ENCODE measurements around the gene NMRAL1. TPM values are rescaled to one million over a fixed set of nuclear protein-coding genes. Genes with fewer than 3 reads are reported as not detected.
A peak's percentile ranks its signal among the peaks of the same experiment; 100 is the strongest.

NMRAL1 gene
- total RNA-seq, 2 experiments from 2014 or later: 30.5 to 30.8 TPM

- Mint-ChIP-seq H3K4me3 (no peak overlapping the region), H3K9me3 (no peaks in the 10 kb centered on the region), H3K36me3 (ENCODE audit: low read depth) (peaks cover 22% of the 10 kb centered on the region), H3K27ac (no peak overlapping the region), H3K27me3 (ENCODE audit: low read depth) (no peaks in the 10 kb centered on the region), H3K4me1 (ENCODE audit: low read depth) (peaks cover 29% of the 10 kb centered on the region)
- intact Hi-C loops (cut with micrococcal nuclease): no loop called here
- no peak for DNase-seq
- CTCF ChIA-PET: interaction anchor here (1.6 kb wide), 1 partner anchor 36 kb away, joined by 5 read pairs; no protein-coding TSS in a partner anchor
Observed at GRCh38 chr16:4512473-4512872, 38.0 kb upstream of the NMRAL1 start.

DNA sequence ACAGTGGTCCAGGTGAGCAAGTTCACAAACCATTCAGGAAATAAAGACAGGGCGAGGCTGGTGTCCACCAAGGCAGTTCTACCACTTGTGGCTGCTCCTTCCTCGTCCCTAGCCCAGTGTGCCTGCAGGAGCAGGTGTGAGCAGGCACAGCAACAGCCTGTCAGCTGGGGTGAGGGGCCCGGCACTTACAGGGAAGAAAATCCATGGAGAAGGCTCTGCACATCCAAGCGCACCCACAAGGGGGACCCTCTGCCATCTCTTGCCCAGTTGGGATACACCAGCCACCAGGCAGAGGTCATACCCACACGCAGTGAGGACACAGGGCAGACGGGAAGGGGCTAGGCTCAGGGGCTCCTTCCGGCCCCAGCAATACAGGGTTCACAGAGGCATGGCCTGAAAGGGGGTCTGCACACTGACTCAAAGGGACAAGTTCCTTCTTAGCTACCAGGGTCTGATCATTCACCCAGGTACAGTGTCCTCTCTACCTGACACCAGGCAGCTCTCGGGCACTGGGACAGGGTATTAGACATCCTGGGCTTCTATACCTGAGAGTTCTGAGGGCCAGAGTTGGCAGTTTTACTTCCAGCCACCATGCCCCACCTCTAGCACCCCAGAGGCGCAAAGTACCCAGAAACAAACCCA is 37.1 kb upstream of the NMRAL1 start:
- Mint-ChIP-seq H3K36me3 (ENCODE audit: low read depth) (peaks cover 27% of the 10 kb centered on the region), H3K4me3 (no peak overlapping the region), H3K9me3 (no peaks in the 10 kb centered on the region), H3K27ac (no peak overlapping the region), H3K27me3 (ENCODE audit: low read depth) (no peaks in the 10 kb centered on the region), H3K4me1 (ENCODE audit: low read depth) (peaks cover 31% of the 10 kb centered on the region)
- intact Hi-C loops (cut with micrococcal nuclease): no loop called here
- CTCF ChIA-PET: interaction anchor here (0.5 to 1.6 kb wide), 3 partner anchors 35 to 179 kb away, joined by 3 to 5 read pairs (median 3); no protein-coding TSS in a partner anchor
- peak; percentile 36 for DNase-seq

DNA sequence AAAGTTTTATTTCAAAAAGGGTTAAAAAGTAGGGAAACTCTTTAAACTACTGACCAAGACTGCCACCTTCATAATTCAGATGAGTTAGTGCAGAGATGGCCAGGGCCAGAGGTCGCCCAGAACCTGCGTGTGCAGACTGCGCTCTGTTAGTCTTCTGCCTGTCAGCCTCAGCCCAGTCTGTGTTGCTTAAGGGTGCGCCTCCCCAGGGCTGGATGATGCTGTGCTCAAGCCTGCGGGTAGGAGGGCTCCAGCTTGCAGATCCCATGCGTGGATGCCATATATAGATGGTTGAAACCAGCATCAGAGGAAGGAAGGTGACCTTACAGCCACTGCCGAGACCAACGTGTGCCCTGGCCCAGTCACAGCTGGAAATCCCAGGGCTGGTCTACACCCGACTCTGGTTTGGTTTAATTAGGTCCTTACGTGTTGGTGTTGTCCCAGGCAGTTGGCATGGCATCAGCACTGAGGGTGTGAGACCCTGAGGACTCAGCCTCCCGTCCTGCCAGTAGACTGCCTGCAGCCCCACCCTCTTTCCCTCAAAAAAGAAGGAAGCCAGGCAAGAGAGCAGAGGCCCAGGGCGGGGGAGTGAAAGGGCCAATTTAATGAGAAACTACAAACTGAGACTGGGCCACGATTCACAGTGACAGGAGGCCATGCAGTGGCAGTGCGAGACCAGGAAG is 36.5 kb upstream of the NMRAL1 start:
- H3K4me3 Mint-ChIP-seq: no peak overlapping the region
- CTCF ChIA-PET: interaction anchor here (0.9 to 6.3 kb wide), 4 partner anchors 11 to 75 kb away, joined by 3 to 93 read pairs (median 4); no protein-coding TSS in a partner anchor
- intact Hi-C loops (cut with micrococcal nuclease): no loop called here
- no peaks in the 10 kb centered on the region for H3K27me3 Mint-ChIP-seq (ENCODE audit: low read depth)
- no peaks in the 10 kb centered on the region for H3K9me3 Mint-ChIP-seq
- DNase-seq: no peak
- peaks cover 30% of the 10 kb centered on the region for H3K36me3 Mint-ChIP-seq (ENCODE audit: low read depth)
- H3K27ac Mint-ChIP-seq: no peak overlapping the region
- H3K4me1 Mint-ChIP-seq (ENCODE audit: low read depth): peaks cover 37% of the 10 kb centered on the region

DNA sequence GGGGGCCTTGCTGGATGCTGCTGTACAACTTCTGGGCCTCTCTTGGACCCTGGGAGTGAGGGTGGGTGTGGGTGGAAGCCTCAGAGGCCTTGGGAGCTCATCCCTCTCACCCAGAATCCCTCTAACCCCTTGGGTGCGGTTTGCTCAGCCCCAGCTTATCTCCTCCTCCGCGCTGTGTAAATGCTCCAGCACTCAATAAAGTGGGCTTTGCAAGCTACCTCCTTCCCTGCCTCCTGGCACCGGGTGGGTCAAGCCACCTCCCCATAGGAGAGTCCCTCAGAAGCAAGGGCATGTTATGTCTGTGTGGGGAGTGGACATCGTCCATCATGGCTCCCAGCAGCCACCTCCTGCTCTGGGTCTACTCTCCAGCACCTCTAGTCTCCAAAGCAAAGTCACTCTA is 35.7 kb upstream of the NMRAL1 start:
- intact Hi-C loops (cut with micrococcal nuclease): no loop called here
- DNase-seq: no peak
- CTCF ChIA-PET: interaction anchor here (0.5 to 6.3 kb wide), 4 partner anchors 10 to 76 kb away, joined by 4 to 93 read pairs (median 6); no protein-coding TSS in a partner anchor
- Mint-ChIP-seq H3K27me3 (ENCODE audit: low read depth) (no peaks in the 10 kb centered on the region), H3K4me3 (no peak overlapping the region), H3K36me3 (ENCODE audit: low read depth) (peaks cover 30% of the 10 kb centered on the region), H3K27ac (no peak overlapping the region), H3K9me3 (no peaks in the 10 kb centered on the region), H3K4me1 (ENCODE audit: low read depth) (peaks cover 37% of the 10 kb centered on the region)

DNA sequence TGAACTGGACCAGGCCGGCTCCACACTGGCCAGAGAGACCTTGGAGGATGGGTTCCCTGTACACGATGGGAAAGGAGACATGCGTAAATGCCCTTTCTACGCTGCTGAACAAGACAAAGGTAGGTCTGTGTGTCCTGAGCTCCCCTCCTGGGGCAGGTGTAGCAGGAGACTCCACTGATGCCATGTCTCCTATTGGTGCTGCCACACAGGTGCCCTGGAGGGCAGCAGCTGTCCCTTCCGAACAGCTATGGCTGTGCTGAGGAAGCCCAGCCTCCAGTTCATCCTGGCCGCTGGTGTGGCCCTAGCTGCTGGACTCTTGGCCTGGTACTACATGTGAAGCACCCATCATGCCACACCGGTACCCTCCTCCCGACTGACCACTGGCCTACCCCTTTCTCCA is 35.0 kb upstream of the NMRAL1 start:
- Mint-ChIP-seq H3K9me3 (no peaks in the 10 kb centered on the region), H3K4me3 (no peak overlapping the region), H3K27ac (no peak overlapping the region), H3K4me1 (ENCODE audit: low read depth) (peaks cover 36% of the 10 kb centered on the region), H3K27me3 (ENCODE audit: low read depth) (no peaks in the 10 kb centered on the region), H3K36me3 (ENCODE audit: low read depth) (peaks cover 30% of the 10 kb centered on the region)
- CTCF ChIA-PET: interaction anchor here (0.5 to 6.3 kb wide), 4 partner anchors 51 to 206 kb away, joined by 3 to 93 read pairs (median 6); no protein-coding TSS in a partner anchor
- intact Hi-C loops (cut with micrococcal nuclease): loop anchor here (5.0 kb wide), 2 partner anchors 168 to 448 kb away; partner anchors contain the start of gene SEC14L5
- DNase-seq: no peak

- H3K27ac Mint-ChIP-seq: no peak overlapping the region
- DNase-seq: no peak
- peaks cover 34% of the 10 kb centered on the region for H3K4me1 Mint-ChIP-seq (ENCODE audit: low read depth)
- H3K27me3 Mint-ChIP-seq (ENCODE audit: low read depth): no peaks in the 10 kb centered on the region
- intact Hi-C loops (cut with micrococcal nuclease): loop anchor here (5.0 kb wide), 2 partner anchors 168 to 448 kb away; partner anchors contain the start of gene SEC14L5
- no peaks in the 10 kb centered on the region for H3K9me3 Mint-ChIP-seq
- peaks cover 30% of the 10 kb centered on the region for H3K36me3 Mint-ChIP-seq (ENCODE audit: low read depth)
- CTCF ChIA-PET: interaction anchor here (0.8 to 6.3 kb wide), 4 partner anchors 39 to 157 kb away, joined by 3 to 93 read pairs (median 42); no protein-coding TSS in a partner anchor
- H3K4me3 Mint-ChIP-seq: no peak overlapping the region
Observed at GRCh38 chr16:4508806-4509205, 34.4 kb upstream of the NMRAL1 start.

GRCh38 chr16:4507588-4508345 is 33.3 kb upstream of the NMRAL1 start:
- Mint-ChIP-seq H3K4me1 (ENCODE audit: low read depth) (peaks cover 37% of the 10 kb centered on the region), H3K27me3 (ENCODE audit: low read depth) (no peaks in the 10 kb centered on the region), H3K36me3 (ENCODE audit: low read depth) (peaks cover 27% of the 10 kb centered on the region), H3K9me3 (no peaks in the 10 kb centered on the region), H3K27ac (peak overlapping the region; percentile 91), H3K4me3 (no peak overlapping the region)
- intact Hi-C loops (cut with micrococcal nuclease): loop anchor here (2.0 to 5.0 kb wide), 3 partner anchors 31 to 450 kb away; partner anchors contain the start of genes CDIP1 and SEC14L5
- no peak for DNase-seq
- CTCF ChIA-PET: interaction anchor here (0.6 to 6.3 kb wide), 21 partner anchors 7 to 375 kb away, joined by 3 to 93 read pairs (median 7); partner anchors contain the start of genes C16orf96, HMOX2 and NMRAL1

DNA sequence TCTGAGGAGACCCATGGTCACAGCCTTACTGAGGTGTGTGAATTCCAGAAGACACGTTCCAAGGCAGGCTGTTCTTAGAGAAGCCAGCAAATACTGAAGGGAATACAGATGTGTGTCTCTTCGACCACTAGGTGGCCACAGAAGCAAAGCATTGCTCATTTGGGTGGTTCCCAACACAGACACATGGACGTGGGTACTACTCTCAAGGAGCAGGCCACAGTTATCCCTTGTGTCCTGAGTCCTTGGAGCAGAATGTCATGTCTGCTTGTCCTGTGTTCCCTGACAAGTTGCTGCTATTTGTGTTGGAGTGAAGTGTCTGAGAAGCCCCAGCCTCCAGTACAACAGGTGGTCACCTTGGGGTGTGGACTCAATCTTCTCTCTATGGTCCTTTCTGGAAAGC is 32.0 kb upstream of the NMRAL1 start:
- H3K27ac Mint-ChIP-seq: peak overlapping the region; percentile 91
- H3K4me3 Mint-ChIP-seq: peak overlapping the region; percentile 48
- H3K27me3 Mint-ChIP-seq (ENCODE audit: low read depth): no peaks in the 10 kb centered on the region
- peaks cover 46% of the 10 kb centered on the region for H3K4me1 Mint-ChIP-seq (ENCODE audit: low read depth)
- DNase-seq: peak; percentile 79
- peaks cover 23% of the 10 kb centered on the region for H3K36me3 Mint-ChIP-seq (ENCODE audit: low read depth)
- intact Hi-C loops (cut with micrococcal nuclease): loop anchor here (1.0 to 5.0 kb wide), 5 partner anchors 32 to 451 kb away; partner anchors contain the start of genes CDIP1 and SEC14L5
- CTCF ChIA-PET: interaction anchor here (0.7 to 6.3 kb wide), 25 partner anchors 8 to 217 kb away, joined by 3 to 93 read pairs (median 8); partner anchors contain the start of genes CDIP1, HMOX2, MGRN1 and NMRAL1
- no peaks in the 10 kb centered on the region for H3K9me3 Mint-ChIP-seq

GRCh38 chr16:4505356-4506147 is 31.1 kb upstream of the NMRAL1 start:
- Mint-ChIP-seq H3K27me3 (ENCODE audit: low read depth) (no peaks in the 10 kb centered on the region), H3K9me3 (no peaks in the 10 kb centered on the region), H3K4me1 (ENCODE audit: low read depth) (peaks cover 54% of the 10 kb centered on the region), H3K4me3 (peak overlapping the region; percentile 62), H3K27ac (peak overlapping the region; percentile 91), H3K36me3 (ENCODE audit: low read depth) (peaks cover 16% of the 10 kb centered on the region)
- CTCF ChIA-PET: interaction anchor here (0.6 to 6.3 kb wide), 20 partner anchors 9 to 601 kb away, joined by 3 to 93 read pairs (median 8); partner anchors contain the start of genes CDIP1, HMOX2, MGRN1 and NMRAL1
- intact Hi-C loops (cut with micrococcal nuclease): loop anchor here (1.0 to 5.0 kb wide), 8 partner anchors 29 to 452 kb away; partner anchors contain the start of genes CDIP1, HMOX2, MGRN1 and SEC14L5
- peak; percentile 88 for DNase-seq

DNA sequence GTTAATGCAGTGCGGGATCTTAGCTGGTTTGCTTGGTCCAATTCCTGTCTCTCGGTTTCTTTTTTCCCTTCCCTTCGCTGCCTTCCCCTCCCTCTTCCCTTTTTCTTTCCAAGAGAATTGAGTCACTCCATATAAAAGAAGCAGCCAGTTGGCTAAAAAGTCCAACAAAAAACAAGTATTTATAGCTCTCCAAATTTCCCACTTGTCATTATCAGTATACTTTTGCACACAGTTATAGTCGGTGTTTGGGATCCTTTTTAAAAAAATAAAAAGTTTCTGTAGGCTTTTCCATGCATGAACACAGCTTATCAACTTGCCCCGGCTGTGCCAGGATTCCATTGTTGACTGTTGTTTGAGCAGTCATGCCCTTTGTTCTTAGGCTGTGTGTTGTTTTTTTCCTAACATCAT is 26.6 kb upstream of the NMRAL1 start:
- Mint-ChIP-seq H3K4me3 (no peak overlapping the region), H3K27me3 (ENCODE audit: low read depth) (no peaks in the 10 kb centered on the region), H3K9me3 (no peaks in the 10 kb centered on the region), H3K4me1 (ENCODE audit: low read depth) (peaks cover 85% of the 10 kb centered on the region), H3K27ac (peak overlapping the region; percentile 80), H3K36me3 (ENCODE audit: low read depth) (peaks cover 5% of the 10 kb centered on the region)
- CTCF ChIA-PET: interaction anchor here (0.7 to 2.7 kb wide), 7 partner anchors 11 to 98 kb away, joined by 3 to 11 read pairs (median 3); no protein-coding TSS in a partner anchor
- no peak for DNase-seq
- intact Hi-C loops (cut with micrococcal nuclease): no loop called here

DNA sequence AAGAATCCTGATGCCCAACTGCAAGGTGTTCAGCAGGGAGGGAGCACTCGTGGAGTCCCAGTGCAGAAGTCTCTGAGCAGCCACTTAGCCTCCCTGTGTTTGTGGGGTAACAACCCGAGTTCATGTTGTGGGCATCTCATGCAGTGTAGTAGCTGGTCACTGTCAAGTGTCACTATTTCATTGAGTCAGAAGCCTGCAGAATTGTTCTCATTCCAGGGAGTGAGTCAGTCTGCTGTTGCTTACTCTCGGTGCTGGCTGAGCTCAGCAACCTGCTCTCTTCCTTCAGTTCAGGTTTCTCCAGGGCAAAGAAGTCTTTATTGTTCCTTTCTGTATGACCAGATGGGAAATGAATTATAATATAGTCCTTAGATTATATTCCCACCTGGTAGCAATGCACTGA is 25.8 kb upstream of the NMRAL1 start:
- intact Hi-C loops (cut with micrococcal nuclease): no loop called here

More for the DNA sequence above, 25.8 kb upstream of the NMRAL1 start:
- DNase-seq: peak; percentile 49
- CTCF ChIA-PET: interaction anchor here (0.9 to 2.7 kb wide), 10 partner anchors 10 to 124 kb away, joined by 3 to 11 read pairs (median 4); partner anchors contain the start of genes HMOX2 and MGRN1
- no peak overlapping the region for H3K4me3 Mint-ChIP-seq
- peaks cover 4% of the 10 kb centered on the region for H3K36me3 Mint-ChIP-seq (ENCODE audit: low read depth)
- no peaks in the 10 kb centered on the region for H3K9me3 Mint-ChIP-seq
- peak overlapping the region; percentile 7 for H3K27ac Mint-ChIP-seq
- H3K27me3 Mint-ChIP-seq (ENCODE audit: low read depth): no peaks in the 10 kb centered on the region
- peaks cover 85% of the 10 kb centered on the region for H3K4me1 Mint-ChIP-seq (ENCODE audit: low read depth)

All from activated naive CD4-positive, alpha-beta T cell treated with anti-CD3 and anti-CD28 coated beads for 36 hours (primary cell).